ENCODE measurements around the gene PTPN4. TPM values are rescaled to one million over a fixed set of nuclear protein-coding genes. Genes with fewer than 3 reads are reported as not detected.

PTPN4 gene
- polyA plus RNA-seq, 3 donors = 5.5 to 6.7 (median 5.7) TPM

GRCh38 chr2:119879502-119879901 is 119.8 kb downstream of the PTPN4 start:
- Histone ChIP-seq H3K9ac (ENCODE audit: insufficient read depth, low read length, poor library complexity, severe bottlenecking) (no peak overlapping the region), H3K36me3 (replicated peaks in 1 of 2; ENCODE audit: control insufficient read depth in 1 of 2, insufficient read depth in 2 of 2, low read length in 2 of 2) (no peaks in the 10 kb centered on the region), H3K4me3 (replicated peaks in 1 of 3; ENCODE audit: low read depth in 2 of 3, low read length in 3 of 3) (no peak overlapping the region), H3K27me3 (ENCODE audit: control insufficient read depth in 2 of 2, insufficient read depth in 2 of 2, low read length in 2 of 2) (no peaks in the 10 kb centered on the region), H3K9me3 (replicated peaks in 1 of 2; ENCODE audit: control insufficient read depth in 1 of 2, insufficient read depth in 1 of 2, low read length in 2 of 2) (no peaks in the 10 kb centered on the region), H3K27ac (ENCODE audit: low read depth in 1 of 2, low read length in 2 of 2) (no peak overlapping the region), H4K20me1 (ENCODE audit: insufficient read depth, low read length) (no peaks in the 10 kb centered on the region), H3K4me1 (ENCODE audit: control insufficient read depth in 1 of 2, insufficient read depth in 2 of 2, low read length in 2 of 2) (no peaks in the 10 kb centered on the region), H3K4me2 (replicated peaks; ENCODE audit: extremely low read depth, low read length, poor library complexity, severe bottlenecking) (no peak overlapping the region), H3K79me2 (ENCODE audit: insufficient read depth, low read length) (no peaks in the 10 kb centered on the region), H2AFZ (ENCODE audit: insufficient read depth, low read depth, low read length, poor library complexity, severe bottlenecking) (no peak overlapping the region)
- TF ChIP-seq, protein P1, sequence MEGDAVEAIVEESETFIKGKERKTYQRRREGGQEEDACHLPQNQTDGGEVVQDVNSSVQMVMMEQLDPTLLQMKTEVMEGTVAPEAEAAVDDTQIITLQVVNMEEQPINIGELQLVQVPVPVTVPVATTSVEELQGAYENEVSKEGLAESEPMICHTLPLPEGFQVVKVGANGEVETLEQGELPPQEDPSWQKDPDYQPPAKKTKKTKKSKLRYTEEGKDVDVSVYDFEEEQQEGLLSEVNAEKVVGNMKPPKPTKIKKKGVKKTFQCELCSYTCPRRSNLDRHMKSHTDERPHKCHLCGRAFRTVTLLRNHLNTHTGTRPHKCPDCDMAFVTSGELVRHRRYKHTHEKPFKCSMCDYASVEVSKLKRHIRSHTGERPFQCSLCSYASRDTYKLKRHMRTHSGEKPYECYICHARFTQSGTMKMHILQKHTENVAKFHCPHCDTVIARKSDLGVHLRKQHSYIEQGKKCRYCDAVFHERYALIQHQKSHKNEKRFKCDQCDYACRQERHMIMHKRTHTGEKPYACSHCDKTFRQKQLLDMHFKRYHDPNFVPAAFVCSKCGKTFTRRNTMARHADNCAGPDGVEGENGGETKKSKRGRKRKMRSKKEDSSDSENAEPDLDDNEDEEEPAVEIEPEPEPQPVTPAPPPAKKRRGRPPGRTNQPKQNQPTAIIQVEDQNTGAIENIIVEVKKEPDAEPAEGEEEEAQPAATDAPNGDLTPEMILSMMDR (IDR thresholded peaks at IDR 0.05) = no peak
- H3K4me3 Mint-ChIP-seq = no peak overlapping the region
- H3K36me3 Mint-ChIP-seq = no peaks in the 10 kb centered on the region
- no peak overlapping the region for H3K27ac Mint-ChIP-seq
- no peaks in the 10 kb centered on the region for H3K27me3 Mint-ChIP-seq (ENCODE audit: low read depth in 3 of 3)
- no peak for DNase-seq
- H3K4me1 Mint-ChIP-seq = no peaks in the 10 kb centered on the region
- H3K9me3 Mint-ChIP-seq = peaks cover 0 to 2% (median 0%) of the 10 kb centered on the region in 7 donors
- intact Hi-C loops (cut with micrococcal nuclease) = no loop called here

DNA sequence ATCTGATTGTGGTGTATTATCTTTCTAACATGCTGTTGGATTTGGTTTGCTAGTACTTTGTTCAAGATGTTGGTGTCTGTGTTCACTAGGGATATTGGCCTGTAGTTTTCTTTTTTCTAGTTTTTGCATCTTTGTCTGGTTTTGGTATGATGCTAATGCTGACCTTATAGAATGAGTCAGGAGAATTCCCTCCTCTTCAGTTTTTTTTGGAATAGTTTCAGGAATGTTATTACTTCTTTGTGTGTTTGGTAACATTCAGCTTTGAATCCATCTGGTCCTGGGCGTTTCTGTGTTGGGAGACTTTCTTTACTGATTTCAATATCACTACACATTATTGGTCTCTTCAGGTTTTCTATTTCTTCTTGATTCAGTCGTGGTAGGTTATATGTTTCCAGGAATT is 129.0 kb downstream of the PTPN4 start:
- H3K9me3 ChIP-seq (replicated peaks in 1 of 2; ENCODE audit: control insufficient read depth in 1 of 2, insufficient read depth in 1 of 2, low read length in 2 of 2) = peaks cover 0 to 3% of the 10 kb centered on the region in 2 donors
- Mint-ChIP-seq H3K4me3 (no peak overlapping the region), H3K9me3 (peaks cover 2 to 20% (median 11%) of the 10 kb centered on the region in 7 donors), H3K36me3 (peaks cover 22 to 25% of the 10 kb centered on the region in 2 donors), H3K4me1 (no peaks in the 10 kb centered on the region), H3K27ac (no peak overlapping the region), H3K27me3 (ENCODE audit: low read depth in 3 of 3) (no peaks in the 10 kb centered on the region)
- no peaks in the 10 kb centered on the region for H3K27me3 ChIP-seq (ENCODE audit: control insufficient read depth in 2 of 2, insufficient read depth in 2 of 2, low read length in 2 of 2)
- H3K9ac ChIP-seq (ENCODE audit: insufficient read depth, low read length, poor library complexity, severe bottlenecking) = no peak overlapping the region
- no CpG with 5 or more reads among the region's 2 CpGs for WGBS (ENCODE audit: insufficient coverage)
- H3K27ac ChIP-seq (ENCODE audit: low read depth in 1 of 2, low read length in 2 of 2) = no peak overlapping the region
- no peak for DNase-seq
- H3K4me2 ChIP-seq (replicated peaks; ENCODE audit: extremely low read depth, low read length, poor library complexity, severe bottlenecking) = no peak overlapping the region
- no peaks in the 10 kb centered on the region for H3K79me2 ChIP-seq (ENCODE audit: insufficient read depth, low read length)
- H3K36me3 ChIP-seq (replicated peaks in 1 of 2; ENCODE audit: control insufficient read depth in 1 of 2, insufficient read depth in 2 of 2, low read length in 2 of 2) = no peaks in the 10 kb centered on the region
- intact Hi-C loops (cut with micrococcal nuclease) = no loop called here
- H2AFZ ChIP-seq (ENCODE audit: insufficient read depth, low read depth, low read length, poor library complexity, severe bottlenecking) = no peak overlapping the region
- H3K4me3 ChIP-seq (replicated peaks in 1 of 3; ENCODE audit: low read depth in 2 of 3, low read length in 3 of 3) = no peak overlapping the region
- H3K4me1 ChIP-seq (ENCODE audit: control insufficient read depth in 1 of 2, insufficient read depth in 2 of 2, low read length in 2 of 2) = no peaks in the 10 kb centered on the region
- no peaks in the 10 kb centered on the region for H4K20me1 ChIP-seq (ENCODE audit: insufficient read depth, low read length)
- TF ChIP-seq, protein P1 (IDR thresholded peaks at IDR 0.05) = no peak

Measured in CD14-positive monocyte (primary cell).